ENCODE measurements around the gene RFT1.

The RFT1 gene

GRCh38 chr3:53084310-53085001 is 45.8 kb downstream of the RFT1 start:
- DNase-seq (ENCODE audit: insufficient read length, low spot score) = no peak
- FAIRE-seq = no peak
- TF ChIP-seq SPI1 (IDR thresholded peaks at IDR 0.05; ENCODE audit: low read depth, low read length) = no peak
- no peak for TF ChIP-seq TAF1 (IDR thresholded peaks at IDR 0.05; ENCODE audit: low read depth, low read length)

GRCh38 chr3:53083949-53084309 is 46.3 kb downstream of the RFT1 start:
- FAIRE-seq (no peak), DNase-seq (ENCODE audit: insufficient read length, low spot score) (no peak)
- TF ChIP-seq POLR2AphosphoS5 (IDR thresholded peaks at IDR 0.05; ENCODE audit: low read depth, low read length) = no peak
- TF ChIP-seq SPI1 (IDR thresholded peaks at IDR 0.05; ENCODE audit: low read depth, low read length) = no peak
- no peak for TF ChIP-seq TAF1 (IDR thresholded peaks at IDR 0.05; ENCODE audit: low read depth, low read length)
- no peak for TF ChIP-seq PAX5 (IDR thresholded peaks at IDR 0.05; ENCODE audit: insufficient read depth, low read length, severe bottlenecking)

GRCh38 chr3:53083521-53083920 is 46.7 kb downstream of the RFT1 start:
- FAIRE-seq = no peak
- no peak for TF ChIP-seq TAF1 (IDR thresholded peaks at IDR 0.05; ENCODE audit: low read depth, low read length)
- TF ChIP-seq POU2F2 (IDR thresholded peaks at IDR 0.05; ENCODE audit: low read depth, low read length) = no peak
- no peak for TF ChIP-seq POLR2A (IDR thresholded peaks at IDR 0.05; ENCODE audit: low read depth, low read length)
- TF ChIP-seq PAX5 (IDR thresholded peaks at IDR 0.05; ENCODE audit: insufficient read depth, low read length, severe bottlenecking) = no peak
- no peak for DNase-seq (ENCODE audit: insufficient read length, low spot score)

- TF ChIP-seq POLR2AphosphoS5 (IDR thresholded peaks at IDR 0.05; ENCODE audit: low read depth, low read length) (no peak), SPI1 (IDR thresholded peaks at IDR 0.05; ENCODE audit: low read depth, low read length) (no peak), POU2F2 (IDR thresholded peaks at IDR 0.05; ENCODE audit: low read depth, low read length) (no peak), PAX5 (IDR thresholded peaks at IDR 0.05; ENCODE audit: insufficient read depth, low read length, severe bottlenecking) (no peak), TAF1 (IDR thresholded peaks at IDR 0.05; ENCODE audit: low read depth, low read length) (no peak), POLR2A (IDR thresholded peaks at IDR 0.05; ENCODE audit: low read depth, low read length) (no peak)
- no peak for FAIRE-seq
Observed at GRCh38 chr3:53082736-53083135, 47.5 kb downstream of the RFT1 start.

GRCh38 chr3:53081318-53081717 is 48.9 kb downstream of the RFT1 start:
- DNase-seq (ENCODE audit: insufficient read length, low spot score) = no peak
- no peak for FAIRE-seq
- TF ChIP-seq POU2F2 (IDR thresholded peaks at IDR 0.05; ENCODE audit: low read depth, low read length) (no peak), TAF1 (IDR thresholded peaks at IDR 0.05; ENCODE audit: low read depth, low read length) (no peak), POLR2A (IDR thresholded peaks at IDR 0.05; ENCODE audit: low read depth, low read length) (no peak)

More at GRCh38 chr3:53082736-53083135, 47.5 kb downstream of the RFT1 start:
- no peak for DNase-seq (ENCODE audit: insufficient read length, low spot score)

GRCh38 chr3:53080612-53081205 is 49.5 kb downstream of the RFT1 start:
- no peak for FAIRE-seq
- no peak for DNase-seq (ENCODE audit: insufficient read length, low spot score)
- TF ChIP-seq POLR2AphosphoS5 (IDR thresholded peaks at IDR 0.05; ENCODE audit: low read depth, low read length) (no peak), TAF1 (IDR thresholded peaks at IDR 0.05; ENCODE audit: low read depth, low read length) (no peak), PAX5 (IDR thresholded peaks at IDR 0.05; ENCODE audit: insufficient read depth, low read length, severe bottlenecking) (no peak), POU2F2 (IDR thresholded peaks at IDR 0.05; ENCODE audit: low read depth, low read length) (no peak), POLR2A (IDR thresholded peaks at IDR 0.05; ENCODE audit: low read depth, low read length) (no peak), SPI1 (IDR thresholded peaks at IDR 0.05; ENCODE audit: low read depth, low read length) (no peak)

DNA sequence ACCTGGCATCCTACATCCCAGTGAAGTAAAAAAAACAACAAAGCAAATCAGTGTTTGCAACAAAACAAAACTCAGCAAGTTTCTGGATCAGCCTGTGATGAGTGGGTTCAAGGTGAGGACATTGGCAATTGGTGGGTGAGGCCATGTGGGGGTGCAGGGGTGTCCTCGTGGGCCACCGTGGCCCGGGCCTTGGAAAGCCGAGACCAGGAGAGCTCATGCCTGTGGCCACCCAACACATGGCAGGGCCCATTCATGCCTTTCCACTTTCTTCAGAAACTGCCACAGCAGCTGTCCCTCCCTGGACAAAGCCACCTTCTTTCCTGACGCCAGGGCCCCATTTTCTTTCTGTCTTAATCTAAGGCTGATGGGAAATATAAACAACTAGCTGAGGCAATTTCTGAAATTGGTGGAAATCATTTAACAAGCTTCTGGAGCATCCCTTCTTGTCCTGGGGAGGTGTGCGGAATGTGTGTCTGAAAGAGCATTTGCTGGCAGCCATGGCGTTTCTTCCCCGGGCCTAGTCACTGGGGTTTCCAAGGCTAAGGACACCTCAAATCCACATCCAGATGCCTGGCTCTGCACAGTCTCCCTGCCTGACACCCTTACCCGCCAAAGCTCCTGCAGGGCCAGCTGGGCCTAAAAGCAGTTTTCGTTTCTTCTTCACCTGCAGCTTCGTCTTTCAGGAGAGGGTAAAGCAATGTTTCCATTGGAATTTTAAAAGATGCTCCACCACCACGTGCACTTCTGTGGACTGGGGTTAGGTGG is 50.3 kb downstream of the RFT1 start:
- FAIRE-seq = no peak
- TF ChIP-seq POU2F2 (IDR thresholded peaks at IDR 0.05; ENCODE audit: low read depth, low read length) (no peak), POLR2A (IDR thresholded peaks at IDR 0.05; ENCODE audit: low read depth, low read length) (no peak), PAX5 (IDR thresholded peaks at IDR 0.05; ENCODE audit: insufficient read depth, low read length, severe bottlenecking) (no peak), SPI1 (IDR thresholded peaks at IDR 0.05; ENCODE audit: low read depth, low read length) (no peak), TAF1 (IDR thresholded peaks at IDR 0.05; ENCODE audit: low read depth, low read length) (no peak), POLR2AphosphoS5 (IDR thresholded peaks at IDR 0.05; ENCODE audit: low read depth, low read length) (no peak)
- DNase-seq (ENCODE audit: insufficient read length, low spot score) = no peak

- no peak for FAIRE-seq
- DNase-seq (ENCODE audit: insufficient read length, low spot score) = no peak
- TF ChIP-seq POU2F2 (IDR thresholded peaks at IDR 0.05; ENCODE audit: low read depth, low read length) (no peak), POLR2AphosphoS5 (IDR thresholded peaks at IDR 0.05; ENCODE audit: low read depth, low read length) (no peak), POLR2A (IDR thresholded peaks at IDR 0.05; ENCODE audit: low read depth, low read length) (no peak), SPI1 (IDR thresholded peaks at IDR 0.05; ENCODE audit: low read depth, low read length) (no peak), TAF1 (IDR thresholded peaks at IDR 0.05; ENCODE audit: low read depth, low read length) (no peak), PAX5 (IDR thresholded peaks at IDR 0.05; ENCODE audit: insufficient read depth, low read length, severe bottlenecking) (no peak)
Observed at GRCh38 chr3:53079147-53079546, 51.1 kb downstream of the RFT1 start.

- DNase-seq (ENCODE audit: insufficient read length, low spot score) (no peak), FAIRE-seq (no peak)
- TF ChIP-seq TAF1 (IDR thresholded peaks at IDR 0.05; ENCODE audit: low read depth, low read length) (no peak), SPI1 (IDR thresholded peaks at IDR 0.05; ENCODE audit: low read depth, low read length) (no peak), POU2F2 (IDR thresholded peaks at IDR 0.05; ENCODE audit: low read depth, low read length) (no peak), POLR2AphosphoS5 (IDR thresholded peaks at IDR 0.05; ENCODE audit: low read depth, low read length) (no peak), POLR2A (IDR thresholded peaks at IDR 0.05; ENCODE audit: low read depth, low read length) (no peak), PAX5 (IDR thresholded peaks at IDR 0.05; ENCODE audit: insufficient read depth, low read length, severe bottlenecking) (no peak)
Observed at GRCh38 chr3:53078656-53079055, 51.6 kb downstream of the RFT1 start.
